ENCODE results near the gene SEMA3C.

DNA sequence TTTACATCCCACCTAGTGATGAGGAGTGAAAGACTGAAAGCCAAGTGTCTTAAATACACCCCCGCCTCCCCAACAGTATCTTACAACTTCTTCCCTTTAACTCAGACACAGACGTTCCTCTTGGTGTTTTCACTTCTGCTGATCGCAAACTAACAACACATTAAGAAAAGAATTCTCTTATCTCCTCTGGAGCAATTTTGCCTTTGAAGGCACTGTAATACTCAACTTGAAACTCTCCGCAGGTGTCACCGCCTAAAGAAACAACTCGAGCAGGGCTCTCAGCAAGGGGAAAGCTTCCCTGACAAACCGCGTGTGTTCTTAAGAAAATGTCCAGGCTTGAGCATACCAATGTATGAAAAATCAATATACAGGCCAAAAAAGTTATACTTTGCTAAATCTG is 452 bp downstream of the SEMA3C start:
- TF ChIP-seq, protein P1, sequence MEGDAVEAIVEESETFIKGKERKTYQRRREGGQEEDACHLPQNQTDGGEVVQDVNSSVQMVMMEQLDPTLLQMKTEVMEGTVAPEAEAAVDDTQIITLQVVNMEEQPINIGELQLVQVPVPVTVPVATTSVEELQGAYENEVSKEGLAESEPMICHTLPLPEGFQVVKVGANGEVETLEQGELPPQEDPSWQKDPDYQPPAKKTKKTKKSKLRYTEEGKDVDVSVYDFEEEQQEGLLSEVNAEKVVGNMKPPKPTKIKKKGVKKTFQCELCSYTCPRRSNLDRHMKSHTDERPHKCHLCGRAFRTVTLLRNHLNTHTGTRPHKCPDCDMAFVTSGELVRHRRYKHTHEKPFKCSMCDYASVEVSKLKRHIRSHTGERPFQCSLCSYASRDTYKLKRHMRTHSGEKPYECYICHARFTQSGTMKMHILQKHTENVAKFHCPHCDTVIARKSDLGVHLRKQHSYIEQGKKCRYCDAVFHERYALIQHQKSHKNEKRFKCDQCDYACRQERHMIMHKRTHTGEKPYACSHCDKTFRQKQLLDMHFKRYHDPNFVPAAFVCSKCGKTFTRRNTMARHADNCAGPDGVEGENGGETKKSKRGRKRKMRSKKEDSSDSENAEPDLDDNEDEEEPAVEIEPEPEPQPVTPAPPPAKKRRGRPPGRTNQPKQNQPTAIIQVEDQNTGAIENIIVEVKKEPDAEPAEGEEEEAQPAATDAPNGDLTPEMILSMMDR (IDR thresholded peaks at IDR 0.05): no peak
- TF ChIP-seq POLR2AphosphoS5 (IDR thresholded peaks at IDR 0.05) (no peak), POLR2A (IDR thresholded peaks at IDR 0.05) (no peak), EP300 (IDR thresholded peaks at IDR 0.05) (no peak)

All from sigmoid colon (tissue), 4 donors.